ENCODE measurements around the gene HGD. TPM values are rescaled to one million over a fixed set of nuclear protein-coding genes. Genes with fewer than 3 reads are reported as not detected.
"Not testable (repeated sequence)": the region's sequence is repeated elsewhere in the genome, so short reads cannot be mapped to it uniquely, and the experiment has no call there.

The HGD gene
- total and polyA plus RNA-seq, 12 donors: 0.12 to 1.2 TPM; not detected in 10

- H3K36me3 ChIP-seq: no peaks in the 10 kb centered on the region
- peaks cover 0 to 21% (median 14%) of the 10 kb centered on the region in 11 donors for H3K9me3 ChIP-seq
- no peak overlapping the region for H3K27ac ChIP-seq
- no peaks in the 10 kb centered on the region for H3K27me3 ChIP-seq
- ATAC-seq (no peak), DNase-seq (no peak)
- H3K4me1 ChIP-seq: no peaks in the 10 kb centered on the region
- no peak overlapping the region for H3K4me3 ChIP-seq
- TF ChIP-seq, protein P1, sequence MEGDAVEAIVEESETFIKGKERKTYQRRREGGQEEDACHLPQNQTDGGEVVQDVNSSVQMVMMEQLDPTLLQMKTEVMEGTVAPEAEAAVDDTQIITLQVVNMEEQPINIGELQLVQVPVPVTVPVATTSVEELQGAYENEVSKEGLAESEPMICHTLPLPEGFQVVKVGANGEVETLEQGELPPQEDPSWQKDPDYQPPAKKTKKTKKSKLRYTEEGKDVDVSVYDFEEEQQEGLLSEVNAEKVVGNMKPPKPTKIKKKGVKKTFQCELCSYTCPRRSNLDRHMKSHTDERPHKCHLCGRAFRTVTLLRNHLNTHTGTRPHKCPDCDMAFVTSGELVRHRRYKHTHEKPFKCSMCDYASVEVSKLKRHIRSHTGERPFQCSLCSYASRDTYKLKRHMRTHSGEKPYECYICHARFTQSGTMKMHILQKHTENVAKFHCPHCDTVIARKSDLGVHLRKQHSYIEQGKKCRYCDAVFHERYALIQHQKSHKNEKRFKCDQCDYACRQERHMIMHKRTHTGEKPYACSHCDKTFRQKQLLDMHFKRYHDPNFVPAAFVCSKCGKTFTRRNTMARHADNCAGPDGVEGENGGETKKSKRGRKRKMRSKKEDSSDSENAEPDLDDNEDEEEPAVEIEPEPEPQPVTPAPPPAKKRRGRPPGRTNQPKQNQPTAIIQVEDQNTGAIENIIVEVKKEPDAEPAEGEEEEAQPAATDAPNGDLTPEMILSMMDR (IDR thresholded peaks at IDR 0.05): no peak
- intact Hi-C loops (cut with DNase I): no loop called here
Observed at GRCh38 chr3:120623727-120624093, 58.3 kb downstream of the HGD start.

- Histone ChIP-seq H3K9me3 (peaks cover 0 to 21% (median 14%) of the 10 kb centered on the region in 11 donors), H3K4me3 (no peak overlapping the region), H3K36me3 (no peaks in the 10 kb centered on the region), H3K27me3 (no peaks in the 10 kb centered on the region), H3K27ac (no peak overlapping the region), H3K4me1 (no peaks in the 10 kb centered on the region)
- DNase-seq (no peak), ATAC-seq (no peak)
- WGBS, 2 donors: 88 to 89% methylated on average over 12 of the region's 12 CpGs
- TF ChIP-seq, protein P1 (IDR thresholded peaks at IDR 0.05): peak in 1 of 9 donors; percentile 6
- intact Hi-C loops (cut with DNase I): no loop called here
Observed at GRCh38 chr3:120622870-120623726, 58.9 kb downstream of the HGD start.

GRCh38 chr3:120622457-120622856, 59.6 kb downstream of the HGD start:
- Histone ChIP-seq H3K27ac (no peak overlapping the region), H3K9me3 (peaks cover 0 to 21% (median 14%) of the 10 kb centered on the region in 11 donors), H3K4me1 (no peaks in the 10 kb centered on the region), H3K4me3 (no peak overlapping the region), H3K36me3 (no peaks in the 10 kb centered on the region), H3K27me3 (no peaks in the 10 kb centered on the region)
- ATAC-seq (no peak), DNase-seq (no peak)
- TF ChIP-seq, protein P1 (IDR thresholded peaks at IDR 0.05): no peak
- intact Hi-C loops (cut with DNase I): no loop called here
- WGBS, 2 donors: 82 to 83% methylated on average over 3 of the region's 3 CpGs

GRCh38 chr3:120616745-120617144, 65.3 kb downstream of the HGD start:
- WGBS, 2 donors: 93 to 94% methylated on average over 8 of the region's 8 CpGs
- DNase-seq: not testable (repeated sequence)

More at GRCh38 chr3:120616745-120617144, 65.3 kb downstream of the HGD start:
- H3K4me3 ChIP-seq, H3K9me3 ChIP-seq, H3K27me3 ChIP-seq, ATAC-seq, H3K36me3 ChIP-seq, H3K4me1 ChIP-seq: not testable (repeated sequence)
- H3K27ac ChIP-seq: peak overlapping the region in 1 of 10 donors; percentile 71
- intact Hi-C loops (cut with DNase I): loop anchor here in 1 of 10 donors (5.0 kb wide), 1 partner anchor 126 kb away; the partner anchor contains the start of genes GTF2E1 and RABL3

Measured in heart right ventricle (tissue), 16 donors.